Astrocyte (in vitro differentiated cells and primary cell): ENCODE results near the gene WDR5. TPM values are rescaled to one million over a fixed set of nuclear protein-coding genes. Genes with fewer than 3 reads are reported as not detected.

Experiments
- DNase-seq: peaks from one replicate; pipeline ENCODE4 v3.0.0-alpha.2; 2010; ENCODE audit warnings: low read depth
- FAIRE-seq: peaks from 2 replicates; lab custom pipeline; 2011; peaks lifted over from hg19 to GRCh38; lab: Jason Lieb, UNC
- H2AFZ ChIP-seq: 2 replicates; pipeline ENCODE4 v1.6.0; 2012; ENCODE audit warnings: low read depth, low read length, inconsistent platforms
- H3K27ac ChIP-seq: 2 replicates; pipeline ENCODE4 v1.5.1; 2011; ENCODE audit warnings: low read depth, low read length, inconsistent platforms
- H3K27me3 ChIP-seq: 2 replicates; pipeline ENCODE4 v1.6.0; 2011; ENCODE audit warnings: low read length, inconsistent platforms; ENCODE audit not compliant: insufficient read depth
- H3K36me3 ChIP-seq: 2 replicates; pipeline ENCODE4 v1.5.1; 2011; ENCODE audit warnings: low read length, inconsistent platforms; ENCODE audit not compliant: insufficient read depth
- H3K4me1 ChIP-seq: 2 replicates; pipeline ENCODE4 v1.5.1; 2011; ENCODE audit warnings: low read length, inconsistent platforms; ENCODE audit not compliant: insufficient read depth
- H3K4me2 ChIP-seq: 2 replicates; pipeline ENCODE4 v1.6.0; 2012; ENCODE audit warnings: low read length, inconsistent platforms
- H3K4me3 ChIP-seq: 2 replicates; pipeline ENCODE4 v1.5.1; 2011; ENCODE audit warnings: low read depth, mild to moderate bottlenecking, low read length, inconsistent platforms; ENCODE audit not compliant: insufficient read depth
- H3K79me2 ChIP-seq: 2 replicates; pipeline ENCODE4 v1.6.0; 2012; ENCODE audit warnings: mild to moderate bottlenecking, low read length, inconsistent platforms; ENCODE audit not compliant: insufficient read depth
- H3K9ac ChIP-seq: 2 replicates; pipeline ENCODE4 v1.6.0; 2012; ENCODE audit warnings: mild to moderate bottlenecking, low read length, inconsistent platforms
- H3K9me3 ChIP-seq: 2 replicates; pipeline ENCODE4 v1.5.1; 2012; ENCODE audit warnings: low read depth, mild to moderate bottlenecking, low read length, inconsistent platforms; ENCODE audit not compliant: insufficient read depth
- H4K20me1 ChIP-seq: 2 replicates; pipeline ENCODE4 v1.6.0; 2012; ENCODE audit warnings: low read length, inconsistent platforms; ENCODE audit not compliant: insufficient read depth
- H3K27ac Mint-ChIP-seq: one replicate; pipeline ENCODE4 v1.8.0; 2021; ENCODE audit warnings: mild to moderate bottlenecking, mixed read lengths; ENCODE audit not compliant: unreplicated experiment
- H3K27me3 Mint-ChIP-seq: one replicate; pipeline ENCODE4 v1.8.0; 2021; ENCODE audit warnings: low read depth, mixed read lengths; ENCODE audit not compliant: unreplicated experiment
- H3K36me3 Mint-ChIP-seq: one replicate; pipeline ENCODE4 v1.8.0; 2021; ENCODE audit warnings: low read depth, mixed read lengths; ENCODE audit not compliant: unreplicated experiment
- H3K4me1 Mint-ChIP-seq: one replicate; pipeline ENCODE4 v1.8.0; 2021; ENCODE audit warnings: low read depth, mixed read lengths; ENCODE audit not compliant: unreplicated experiment
- H3K4me3 Mint-ChIP-seq: one replicate; pipeline ENCODE4 v1.8.0; 2021; ENCODE audit warnings: mild to moderate bottlenecking, moderate library complexity, mixed read lengths; ENCODE audit not compliant: unreplicated experiment
- H3K9me3 Mint-ChIP-seq: one replicate; pipeline ENCODE4 v1.8.0; 2021; ENCODE audit warnings: mild to moderate bottlenecking, mixed read lengths; ENCODE audit not compliant: unreplicated experiment
- CTCF ChIP-seq: IDR thresholded peaks from 2 replicates; pipeline ENCODE4 v1.5.1; 2011; ENCODE audit warnings: low read depth, mild to moderate bottlenecking, inconsistent platforms, low read length, moderate library complexity; ENCODE audit not compliant: insufficient read depth
- EZH2 ChIP-seq: IDR thresholded peaks from 2 replicates; pipeline ENCODE4 v1.6.1; 2012; ENCODE audit warnings: mild to moderate bottlenecking, low read length, inconsistent platforms; ENCODE audit not compliant: insufficient read depth
- total RNA-seq: library from RNA; stranded (reverse); gene quantifications from 2 replicates; pipeline ENCODE4 v1.2.1, GENCODE V29; 2021

The WDR5 gene
- total RNA-seq, 1 donor from 2014 or later, result 28.1 TPM

- Mint-ChIP-seq H3K9me3 (peaks cover 2% of the 10 kb centered on the region), H3K4me1 (peaks cover 6% of the 10 kb centered on the region), H3K36me3 (no peaks in the 10 kb centered on the region), H3K27ac (no peak overlapping the region), H3K27me3 (peaks cover 27% of the 10 kb centered on the region), H3K4me3 (no peak overlapping the region)
- H3K79me2 ChIP-seq, result no peaks in the 10 kb centered on the region
- H3K36me3 ChIP-seq, result no peaks in the 10 kb centered on the region
- FAIRE-seq, result no peak
- peaks cover 16% of the 10 kb centered on the region for H3K27me3 ChIP-seq
- peaks cover 15% of the 10 kb centered on the region for H3K4me1 ChIP-seq
- no peak overlapping the region for H3K27ac ChIP-seq
- H2AFZ ChIP-seq, result peak overlapping the region; percentile 46
- DNase-seq, result no peak
- no peaks in the 10 kb centered on the region for H3K9me3 ChIP-seq
- TF ChIP-seq CTCF (no peak), EZH2 (no peak)
- H3K9ac ChIP-seq, result no peak overlapping the region
- no peaks in the 10 kb centered on the region for H4K20me1 ChIP-seq
- no peak overlapping the region for H3K4me3 ChIP-seq
- H3K4me2 ChIP-seq, result no peak overlapping the region
Measured at GRCh38 chr9:134187891-134188385, 52.1 kb downstream of the WDR5 start.

GRCh38 chr9:134188386-134189144 is 52.7 kb downstream of the WDR5 start:
- H3K9me3 ChIP-seq, result no peaks in the 10 kb centered on the region
- H3K27ac ChIP-seq, result no peak overlapping the region
- peak overlapping the region; percentile 46 for H2AFZ ChIP-seq
- FAIRE-seq (no peak), DNase-seq (no peak)
- H3K4me3 Mint-ChIP-seq, result no peak overlapping the region
- H3K27me3 Mint-ChIP-seq, result peaks cover 29% of the 10 kb centered on the region
- H3K9ac ChIP-seq, result no peak overlapping the region
- peaks cover 16% of the 10 kb centered on the region for H3K27me3 ChIP-seq
- no peaks in the 10 kb centered on the region for H4K20me1 ChIP-seq
- H3K27ac Mint-ChIP-seq, result no peak overlapping the region
- H3K4me3 ChIP-seq, result no peak overlapping the region
- no peaks in the 10 kb centered on the region for H3K36me3 Mint-ChIP-seq
- H3K36me3 ChIP-seq, result no peaks in the 10 kb centered on the region
- H3K79me2 ChIP-seq, result no peaks in the 10 kb centered on the region
- peaks cover 6% of the 10 kb centered on the region for H3K4me1 Mint-ChIP-seq
- peaks cover 2% of the 10 kb centered on the region for H3K9me3 Mint-ChIP-seq
- H3K4me1 ChIP-seq, result peaks cover 15% of the 10 kb centered on the region
- TF ChIP-seq EZH2 (no peak), CTCF (no peak)
- H3K4me2 ChIP-seq, result peak overlapping the region; percentile 77

GRCh38 chr9:134189145-134189469 is 53.2 kb downstream of the WDR5 start:
- DNase-seq, result no peak

More at GRCh38 chr9:134189145-134189469, 53.2 kb downstream of the WDR5 start:
- Histone ChIP-seq H3K9me3 (no peaks in the 10 kb centered on the region), H3K27me3 (peaks cover 16% of the 10 kb centered on the region), H2AFZ (peak overlapping the region; percentile 58), H3K4me2 (peak overlapping the region; percentile 77), H3K4me3 (no peak overlapping the region), H3K4me1 (peaks cover 15% of the 10 kb centered on the region), H3K36me3 (no peaks in the 10 kb centered on the region), H4K20me1 (no peaks in the 10 kb centered on the region), H3K27ac (no peak overlapping the region), H3K79me2 (no peaks in the 10 kb centered on the region), H3K9ac (peak overlapping the region; percentile 45)
- Mint-ChIP-seq H3K4me3 (no peak overlapping the region), H3K9me3 (peaks cover 2% of the 10 kb centered on the region), H3K4me1 (peaks cover 6% of the 10 kb centered on the region), H3K36me3 (no peaks in the 10 kb centered on the region), H3K27me3 (peaks cover 29% of the 10 kb centered on the region), H3K27ac (no peak overlapping the region)
- TF ChIP-seq CTCF, result no peak
- no peak for TF ChIP-seq EZH2
- FAIRE-seq, result no peak
